SU-DHL-6 (cell line): ENCODE results near the gene FCHSD2.
"Not testable (repeated sequence)": the region's sequence is repeated elsewhere in the genome, so short reads cannot be mapped to it uniquely, and the experiment has no call there.

Source experiments
- H2AFZ ChIP-seq: fragments of 200-600 bp; sonication (generic); 2 replicates; pipeline ENCODE4 v1.6.1; 2014; ENCODE audit warnings: low read depth, mild to moderate bottlenecking, moderate library complexity, mixed read lengths, antibody characterized with exemption, low read length; ENCODE audit not compliant: severe bottlenecking
- H3F3A ChIP-seq: fragments of 200-600 bp; shearing (Covaris generic); 2 replicates; pipeline ENCODE4 v1.6.0; 2016; ENCODE audit warnings: antibody characterized with exemption, mild to moderate bottlenecking; ENCODE audit not compliant: insufficient read depth
- H3K27ac ChIP-seq: fragments of 200-600 bp; sonication (generic); 2 replicates; pipeline ENCODE4 v1.5.1; 2016; ENCODE audit warnings: low read depth, mild to moderate bottlenecking, low read length, moderate library complexity, mixed read lengths
- H3K27me3 ChIP-seq: fragments of 200-600 bp; sonication (generic), shearing (Covaris generic); 2 replicates; pipeline ENCODE4 v1.6.0; 2014; ENCODE audit warnings: mild to moderate bottlenecking, low read length
- H3K36me3 ChIP-seq: fragments of 200-600 bp; sonication (generic); 2 replicates; pipeline ENCODE4 v1.6.1; 2014; ENCODE audit warnings: mild to moderate bottlenecking, low read length, mixed read lengths
- H3K4me2 ChIP-seq: fragments of 300-600, 200-600 bp; shearing (Covaris generic), sonication (generic); 2 replicates; pipeline ENCODE4 v1.6.0; 2014; ENCODE audit warnings: low read length, low read depth, mild to moderate bottlenecking; ENCODE audit not compliant: poor library complexity, severe bottlenecking
- H3K4me3 ChIP-seq: fragments of 200-600 bp; sonication (generic); 2 replicates; pipeline ENCODE4 v1.5.1; 2014; ENCODE audit warnings: antibody characterized with exemption, low read length, mild to moderate bottlenecking, mixed read lengths; ENCODE audit not compliant: insufficient read depth, poor library complexity, severe bottlenecking
- H3K79me2 ChIP-seq: fragments of 200-600 bp; sonication (generic); 2 replicates; pipeline ENCODE4 v1.6.1; 2014; ENCODE audit warnings: mild to moderate bottlenecking, low read length, moderate library complexity; ENCODE audit not compliant: insufficient read depth
- H3K9ac ChIP-seq: fragments of 200-600 bp; sonication (generic); 2 replicates; pipeline ENCODE4 v1.7.0; 2014; ENCODE audit warnings: mild to moderate bottlenecking, low read length
- H3K9me2 ChIP-seq: fragments of 200-600 bp; sonication (generic); replicated peaks from 2 replicates; pipeline ENCODE4 v1.6.1; 2014; ENCODE audit warnings: low read length; ENCODE audit not compliant: insufficient read depth
- H3K9me3 ChIP-seq: fragments of 200-600 bp; sonication (generic); 2 replicates; pipeline ENCODE4 v1.6.1; 2014; ENCODE audit warnings: low read length, mixed read lengths; ENCODE audit not compliant: insufficient read depth
- H4K20me1 ChIP-seq: fragments of 200-600 bp; sonication (generic); 2 replicates; pipeline ENCODE4 v1.6.1; 2014; ENCODE audit warnings: low read depth, mild to moderate bottlenecking, antibody characterized with exemption, low read length, moderate library complexity, mixed read lengths
- EZH2phosphoT487 ChIP-seq: fragments of 200-600 bp; sonication (generic), shearing (Covaris generic); conservative IDR thresholded peaks from 2 replicates; pipeline ENCODE4 v1.6.1; 2018; ENCODE audit warnings: mild to moderate bottlenecking, antibody characterized with exemption, low read length, moderate library complexity, mixed read lengths
- TF ChIP-seq, protein P1 (sequence below): fragments of 200-600 bp; sonication (generic); IDR thresholded peaks from one replicate; pipeline ENCODE4 v1.5.1; 2017; ENCODE audit warnings: antibody characterized with exemption, mild to moderate bottlenecking, low read length, moderate library complexity; ENCODE audit not compliant: insufficient read depth, poor library complexity, severe bottlenecking

FCHSD2 gene

DNA sequence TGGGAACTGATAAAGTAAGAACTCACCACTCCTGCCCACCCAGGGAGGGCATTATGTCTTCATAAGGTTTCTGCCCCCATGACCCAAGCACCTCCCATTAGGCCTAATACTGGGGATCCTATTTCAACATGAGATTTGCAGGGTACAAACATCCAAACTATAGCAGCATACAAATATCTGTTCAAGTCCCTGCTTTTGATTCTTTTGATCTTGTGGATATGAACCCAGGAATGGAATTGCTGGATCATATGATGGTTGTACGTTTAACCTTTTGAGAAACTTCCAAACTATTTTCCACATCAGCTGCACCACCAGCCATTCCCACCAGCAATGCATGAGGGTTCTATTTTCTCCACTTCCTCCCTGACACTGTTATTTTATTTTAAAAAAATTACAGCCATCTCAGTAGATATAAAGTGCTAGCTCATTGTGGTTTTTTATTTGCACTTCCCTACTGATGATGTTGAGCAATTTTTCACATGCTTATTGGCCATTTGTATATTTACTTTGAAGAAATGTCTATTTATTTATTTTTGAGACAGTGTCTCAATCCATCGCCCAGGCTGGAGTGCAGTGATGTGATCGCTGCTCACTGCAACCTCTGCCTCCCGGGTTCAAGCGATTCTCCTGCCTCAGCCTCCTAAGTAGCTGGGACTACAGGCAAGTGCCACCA, 335.0 kb downstream of the FCHSD2 start:
- no peak overlapping the region for H3K4me2 ChIP-seq
- H3K27ac ChIP-seq = no peak overlapping the region
- H4K20me1 ChIP-seq = no peaks in the 10 kb centered on the region
- H3K79me2 ChIP-seq = peaks cover 7% of the 10 kb centered on the region; the same call in 1 of the 2 replicates
- no peak for TF ChIP-seq EZH2phosphoT487
- TF ChIP-seq, protein P1, sequence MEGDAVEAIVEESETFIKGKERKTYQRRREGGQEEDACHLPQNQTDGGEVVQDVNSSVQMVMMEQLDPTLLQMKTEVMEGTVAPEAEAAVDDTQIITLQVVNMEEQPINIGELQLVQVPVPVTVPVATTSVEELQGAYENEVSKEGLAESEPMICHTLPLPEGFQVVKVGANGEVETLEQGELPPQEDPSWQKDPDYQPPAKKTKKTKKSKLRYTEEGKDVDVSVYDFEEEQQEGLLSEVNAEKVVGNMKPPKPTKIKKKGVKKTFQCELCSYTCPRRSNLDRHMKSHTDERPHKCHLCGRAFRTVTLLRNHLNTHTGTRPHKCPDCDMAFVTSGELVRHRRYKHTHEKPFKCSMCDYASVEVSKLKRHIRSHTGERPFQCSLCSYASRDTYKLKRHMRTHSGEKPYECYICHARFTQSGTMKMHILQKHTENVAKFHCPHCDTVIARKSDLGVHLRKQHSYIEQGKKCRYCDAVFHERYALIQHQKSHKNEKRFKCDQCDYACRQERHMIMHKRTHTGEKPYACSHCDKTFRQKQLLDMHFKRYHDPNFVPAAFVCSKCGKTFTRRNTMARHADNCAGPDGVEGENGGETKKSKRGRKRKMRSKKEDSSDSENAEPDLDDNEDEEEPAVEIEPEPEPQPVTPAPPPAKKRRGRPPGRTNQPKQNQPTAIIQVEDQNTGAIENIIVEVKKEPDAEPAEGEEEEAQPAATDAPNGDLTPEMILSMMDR = no peak
- H3K9ac ChIP-seq = no peak overlapping the region
- H2AFZ ChIP-seq = no peak overlapping the region
- H3K27me3 ChIP-seq = no peaks in the 10 kb centered on the region
- H3K36me3 ChIP-seq = no peaks in the 10 kb centered on the region
- no peaks in the 10 kb centered on the region for H3K9me2 ChIP-seq
- peaks cover under 1% of the 10 kb centered on the region; the same call in 1 of the 2 replicates for H3F3A ChIP-seq
- no peak overlapping the region for H3K4me3 ChIP-seq
- no peaks in the 10 kb centered on the region for H3K9me3 ChIP-seq

- H4K20me1 ChIP-seq, H3K9me3 ChIP-seq, H3K4me2 ChIP-seq, H3K27ac ChIP-seq, H3K27me3 ChIP-seq, H3K79me2 ChIP-seq, H3K9ac ChIP-seq, H3K36me3 ChIP-seq, H2AFZ ChIP-seq, H3K4me3 ChIP-seq, H3F3A ChIP-seq, H3K9me2 ChIP-seq: not testable (repeated sequence)
Observed at GRCh38 chr11:72806378-72806777, 335.7 kb downstream of the FCHSD2 start.

DNA sequence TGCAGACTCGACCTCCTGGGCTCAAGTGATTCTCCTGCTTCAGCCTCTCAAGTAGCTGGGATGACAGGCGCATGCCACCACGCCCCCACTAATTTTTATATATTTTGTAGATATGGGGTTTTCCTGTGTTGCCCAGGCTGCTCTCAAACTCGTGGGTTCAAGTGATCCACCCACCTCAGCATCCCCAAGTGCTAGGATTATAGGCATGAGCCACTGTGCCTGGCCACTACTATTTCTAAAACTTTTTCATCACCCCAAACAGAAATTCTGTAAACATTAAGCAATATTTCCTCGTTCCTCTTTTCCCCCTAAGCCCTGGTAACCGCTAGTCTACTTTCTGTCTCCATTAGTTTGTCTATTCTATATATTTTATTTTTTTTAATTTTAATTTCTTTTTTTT, 336.9 kb downstream of the FCHSD2 start:
- Histone ChIP-seq H3K27me3 (no peaks in the 10 kb centered on the region), H4K20me1 (no peaks in the 10 kb centered on the region), H3K9me2 (no peaks in the 10 kb centered on the region), H3K4me2 (no peak overlapping the region), H2AFZ (no peak overlapping the region), H3F3A (no peaks in the 10 kb centered on the region; the same call in 1 of the 2 replicates), H3K9me3 (no peaks in the 10 kb centered on the region), H3K9ac (no peak overlapping the region), H3K4me3 (no peak overlapping the region), H3K79me2 (no peaks in the 10 kb centered on the region), H3K36me3 (no peaks in the 10 kb centered on the region), H3K27ac (no peak overlapping the region)
- TF ChIP-seq, protein P1 = no peak
- no peak for TF ChIP-seq EZH2phosphoT487

DNA sequence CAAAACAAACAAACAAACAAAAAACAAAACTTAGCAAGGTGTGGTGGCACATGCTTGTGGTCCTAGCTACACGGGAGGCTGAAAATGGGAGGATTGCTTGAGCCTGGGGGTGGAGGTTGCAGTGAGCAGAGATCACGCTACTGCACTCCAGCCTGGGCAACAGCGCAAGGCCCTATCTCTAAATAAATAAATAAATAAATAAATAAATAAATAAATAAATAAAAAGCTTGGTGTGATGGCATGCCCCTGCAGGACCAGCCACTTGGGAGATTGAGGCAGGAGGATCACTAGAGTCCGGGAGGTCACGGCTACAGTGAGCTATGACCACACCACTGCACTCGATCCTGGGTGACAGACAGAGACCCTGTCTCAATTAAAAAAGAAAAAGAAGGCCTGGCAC, 339.3 kb downstream of the FCHSD2 start:
- no peak overlapping the region for H2AFZ ChIP-seq
- H3K36me3 ChIP-seq = no peaks in the 10 kb centered on the region
- no peaks in the 10 kb centered on the region; the same call in 1 of the 2 replicates for H3F3A ChIP-seq
- H3K9me2 ChIP-seq = no peaks in the 10 kb centered on the region
- H3K9me3 ChIP-seq = no peaks in the 10 kb centered on the region
- no peak overlapping the region for H3K4me2 ChIP-seq
- H3K27me3 ChIP-seq = no peaks in the 10 kb centered on the region
- H3K79me2 ChIP-seq = no peaks in the 10 kb centered on the region
- H3K4me3 ChIP-seq = no peak overlapping the region
- TF ChIP-seq EZH2phosphoT487 = no peak
- TF ChIP-seq, protein P1 = no peak
- H3K9ac ChIP-seq = no peak overlapping the region
- H4K20me1 ChIP-seq = no peaks in the 10 kb centered on the region
- no peak overlapping the region for H3K27ac ChIP-seq
